ENCODE data around the gene NCOA6. TPM values are rescaled to one million over a fixed set of nuclear protein-coding genes. Genes with fewer than 3 reads are reported as not detected.
A peak's percentile ranks its signal among the peaks of the same experiment; 100 is the strongest.

The NCOA6 gene
- polyA plus RNA-seq (2013, experiment 1 of 2; ENCODE audit: insufficient read length), result 27.5 TPM
- polyA plus RNA-seq (2013, experiment 2 of 2; ENCODE audit: insufficient read length), result 27.7 TPM

GRCh38 chr20:34825530-34826362 is at the start of gene NCOA6:
TSS of gene NCOA6 (minus strand) at chr20:34825651. CDS start at chr20:34782355, 43,296 bp downstream.
- peak; percentile 75 for DNase-seq

- peak; percentile 85 for DNase-seq
Observed at GRCh38 chr20:34874094-34874654, 48.7 kb upstream of the NCOA6 start.

- DNase-seq, result no peak
Observed at GRCh38 chr20:34873583-34874093, 48.2 kb upstream of the NCOA6 start.

GRCh38 chr20:34872622-34873224 is 47.3 kb upstream of the NCOA6 start, which contains the start of gene GGT7:
TSS of gene GGT7 (minus strand) at chr20:34872856. CDS start at chr20:34872815, 41 bp downstream.
- peak; percentile 73 for DNase-seq

- no peak for DNase-seq
Observed at GRCh38 chr20:34871966-34872621, 46.6 kb upstream of the NCOA6 start.

- DNase-seq, result no peak
Observed at GRCh38 chr20:34871320-34871926, 46.0 kb upstream of the NCOA6 start.

- no peak for DNase-seq
Observed at GRCh38 chr20:34864216-34864615, 38.8 kb upstream of the NCOA6 start.

- no peak for DNase-seq
Observed at GRCh38 chr20:34863421-34863965, 38.0 kb upstream of the NCOA6 start.

- DNase-seq, result no peak
Observed at GRCh38 chr20:34862724-34863123, 37.3 kb upstream of the NCOA6 start.

- DNase-seq, result no peak
Observed at GRCh38 chr20:34861386-34862084, 36.1 kb upstream of the NCOA6 start.

- DNase-seq, result no peak
Observed at GRCh38 chr20:34859826-34860545, 34.5 kb upstream of the NCOA6 start.

GRCh38 chr20:34859367-34859766 is 33.9 kb upstream of the NCOA6 start:
- no peak for DNase-seq

- DNase-seq, result no peak
Observed at GRCh38 chr20:34852298-34852697, 26.8 kb upstream of the NCOA6 start.

GRCh38 chr20:34850969-34851368 is 25.5 kb upstream of the NCOA6 start:
- no peak for DNase-seq

- no peak for DNase-seq
Observed at GRCh38 chr20:34849778-34850177, 24.3 kb upstream of the NCOA6 start.

GRCh38 chr20:34848597-34848996 is 23.1 kb upstream of the NCOA6 start:
- no peak for DNase-seq

GRCh38 chr20:34843421-34843820 is 18.0 kb upstream of the NCOA6 start:
- no peak for DNase-seq

GRCh38 chr20:34842143-34842542 is 16.7 kb upstream of the NCOA6 start:
- no peak for DNase-seq

- DNase-seq, result peak; percentile 45
Observed at GRCh38 chr20:34834459-34834893, 9.0 kb upstream of the NCOA6 start.

GRCh38 chr20:34831936-34832335 is 6.5 kb upstream of the NCOA6 start:
- no peak for DNase-seq

All from fibroblast of skin of back (primary cell).